Gastroesophageal sphincter (tissue), 3 donors: ENCODE results near the gene PFKFB2.

Source experiments
- EP300 ChIP-seq: sonication (generic); formaldehyde crosslinking; IDR thresholded peaks from one replicate; pipeline ENCODE4 v1.6.1; 2017; ENCODE audit warnings: antibody characterized with exemption, mild to moderate bottlenecking
- TF ChIP-seq, protein P1 (sequence below), 4 experiments: fragments of 200-600 bp in 2 of 4; fragments of 450-650 bp in 2 of 4; sonication (generic) in 1 of 4; IDR thresholded peaks; one replicate each; pipeline ENCODE4 v1.5.1; 2017 to 2019; ENCODE audit warnings: antibody characterized with exemption in 4 of 4, mild to moderate bottlenecking in 2 of 4, moderate library complexity in 2 of 4

GRCh38 chr1:207054491-207054890, 1.4 kb downstream of the PFKFB2 start:
- TF ChIP-seq, protein P1, sequence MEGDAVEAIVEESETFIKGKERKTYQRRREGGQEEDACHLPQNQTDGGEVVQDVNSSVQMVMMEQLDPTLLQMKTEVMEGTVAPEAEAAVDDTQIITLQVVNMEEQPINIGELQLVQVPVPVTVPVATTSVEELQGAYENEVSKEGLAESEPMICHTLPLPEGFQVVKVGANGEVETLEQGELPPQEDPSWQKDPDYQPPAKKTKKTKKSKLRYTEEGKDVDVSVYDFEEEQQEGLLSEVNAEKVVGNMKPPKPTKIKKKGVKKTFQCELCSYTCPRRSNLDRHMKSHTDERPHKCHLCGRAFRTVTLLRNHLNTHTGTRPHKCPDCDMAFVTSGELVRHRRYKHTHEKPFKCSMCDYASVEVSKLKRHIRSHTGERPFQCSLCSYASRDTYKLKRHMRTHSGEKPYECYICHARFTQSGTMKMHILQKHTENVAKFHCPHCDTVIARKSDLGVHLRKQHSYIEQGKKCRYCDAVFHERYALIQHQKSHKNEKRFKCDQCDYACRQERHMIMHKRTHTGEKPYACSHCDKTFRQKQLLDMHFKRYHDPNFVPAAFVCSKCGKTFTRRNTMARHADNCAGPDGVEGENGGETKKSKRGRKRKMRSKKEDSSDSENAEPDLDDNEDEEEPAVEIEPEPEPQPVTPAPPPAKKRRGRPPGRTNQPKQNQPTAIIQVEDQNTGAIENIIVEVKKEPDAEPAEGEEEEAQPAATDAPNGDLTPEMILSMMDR (IDR thresholded peaks at IDR 0.05): no peak
- no peak for TF ChIP-seq EP300
